Fibroblast of pulmonary artery (primary cell): Measurements from ENCODE around the gene RNF169.
A peak's percentile ranks its signal among the peaks of the same experiment; 100 is the strongest.

Experiments used
- DNase-seq: peaks from one replicate; pipeline ENCODE4 v3.0.0-alpha.2; 2010; ENCODE audit warnings: low read depth
- H3K4me3 ChIP-seq: replicated peaks from 2 replicates; pipeline ENCODE4 v1.5.1; 2011; ENCODE audit warnings: low read depth, mild to moderate bottlenecking, control low read depth, low read length, moderate library complexity
- CTCF ChIP-seq: IDR thresholded peaks from 2 replicates; pipeline ENCODE4 v1.5.1; 2011; ENCODE audit warnings: mild to moderate bottlenecking, control low read depth, low read length, inconsistent platforms; ENCODE audit errors: missing control alignments

RNF169 gene

GRCh38 chr11:74717221-74717969 lies 31.3 kb upstream of the RNF169 start:
- no peak overlapping the region for H3K4me3 ChIP-seq
- no peak for TF ChIP-seq CTCF
- no peak for DNase-seq

GRCh38 chr11:74719011-74719410 lies 29.6 kb upstream of the RNF169 start:
- no peak overlapping the region for H3K4me3 ChIP-seq
- TF ChIP-seq CTCF = no peak
- DNase-seq = no peak

- no peak for TF ChIP-seq CTCF
- H3K4me3 ChIP-seq = no peak overlapping the region
- DNase-seq = peak; percentile 78
Observed at GRCh38 chr11:74720596-74721478, 27.8 kb upstream of the RNF169 start.

GRCh38 chr11:74721479-74721835 lies 27.2 kb upstream of the RNF169 start:
- TF ChIP-seq CTCF = no peak
- no peak overlapping the region for H3K4me3 ChIP-seq
- no peak for DNase-seq

- TF ChIP-seq CTCF = no peak
- no peak overlapping the region for H3K4me3 ChIP-seq
- no peak for DNase-seq
Observed at GRCh38 chr11:74723511-74723910, 25.1 kb upstream of the RNF169 start.

GRCh38 chr11:74725701-74726100 lies 22.9 kb upstream of the RNF169 start:
- no peak overlapping the region for H3K4me3 ChIP-seq
- no peak for TF ChIP-seq CTCF
- DNase-seq = no peak
